SK-N-SH treated with all-trans-retinoic acid at 6 μM for 48 hours (cell line): Measurements from ENCODE around the gene STK11.

Experiments used
- ATAC-seq: fragments of 200-7000 bp; cut with Tn5 transposase; 3 replicates; pipeline ENCODE4 v1.9.1; 2020; ENCODE audit warnings: mild to moderate bottlenecking, moderate library complexity
- ARNTL ChIP-seq: fragments of 450-650 bp; formaldehyde crosslinking; IDR thresholded peaks from 2 replicates; pipeline ENCODE4 v1.5.0; 2020; ENCODE audit warnings: low read depth, mild to moderate bottlenecking, moderate library complexity, borderline replicate concordance
- BACH2 ChIP-seq: fragments of 250-450 bp; sonication (Bioruptor Pico); IDR thresholded peaks from 2 replicates; pipeline ENCODE4 v1.9.0; 2021; ENCODE audit warnings: mild to moderate bottlenecking, borderline replicate concordance
- CSDC2 ChIP-seq: fragments of 250-450 bp; sonication (Bioruptor Pico); IDR thresholded peaks from 2 replicates; pipeline ENCODE4 v1.5.0; 2020; ENCODE audit warnings: mild to moderate bottlenecking, moderate library complexity
- ESRRG ChIP-seq: fragments of 250-450 bp; sonication (Bioruptor Pico); IDR thresholded peaks from 2 replicates; pipeline ENCODE4 v1.6.1; 2021; ENCODE audit warnings: mild to moderate bottlenecking
- GLIS3 ChIP-seq: fragments of 250-450 bp; sonication (Bioruptor Pico); IDR thresholded peaks from 2 replicates; pipeline ENCODE4 v1.5.0; 2020; ENCODE audit warnings: mild to moderate bottlenecking, moderate library complexity
- ISL1 ChIP-seq: fragments of 250-450 bp; sonication (Bioruptor Pico); IDR thresholded peaks from 2 replicates; pipeline ENCODE4 v2.1.2; 2022; ENCODE audit warnings: mild to moderate bottlenecking, moderate library complexity
- OSR1 ChIP-seq: fragments of 250-450 bp; sonication (Bioruptor Pico); IDR thresholded peaks from 2 replicates; pipeline ENCODE4 v1.8.0; 2022; ENCODE audit warnings: moderate library complexity, mild to moderate bottlenecking, inconsistent platforms
- PPARA ChIP-seq: fragments of 250-450 bp; sonication (Bioruptor Pico); IDR thresholded peaks from 2 replicates; pipeline ENCODE4 v1.5.0; 2020; ENCODE audit warnings: mild to moderate bottlenecking, borderline replicate concordance
- RARB ChIP-seq: fragments of 250-450 bp; sonication (Bioruptor Pico); IDR thresholded peaks from 2 replicates; pipeline ENCODE4 v1.8.0; 2021; ENCODE audit warnings: mild to moderate bottlenecking, moderate library complexity
- SNAI2 ChIP-seq: fragments of 250-450 bp; sonication (Bioruptor Pico); IDR thresholded peaks from 2 replicates; pipeline ENCODE4 v1.5.0; 2020; ENCODE audit warnings: mild to moderate bottlenecking, moderate library complexity
- TCF4 ChIP-seq: fragments of 250-450 bp; sonication (Bioruptor Pico); IDR thresholded peaks from 2 replicates; pipeline ENCODE4 v1.8.0; 2021; ENCODE audit warnings: mild to moderate bottlenecking, moderate library complexity, borderline replicate concordance
- TOX ChIP-seq: fragments of 250-450 bp; sonication (Bioruptor Pico); IDR thresholded peaks from 2 replicates; pipeline ENCODE4 v1.8.0; 2021; ENCODE audit warnings: mild to moderate bottlenecking, moderate library complexity, borderline replicate concordance
- ZC3H10 ChIP-seq: fragments of 250-450 bp; sonication (Bioruptor Pico); IDR thresholded peaks from 2 replicates; pipeline ENCODE4 v1.5.1; 2021; ENCODE audit warnings: mild to moderate bottlenecking, moderate library complexity
- ZFP3 ChIP-seq: fragments of 250-450 bp; sonication (Bioruptor Pico); IDR thresholded peaks from 2 replicates; pipeline ENCODE4 v1.5.0; 2020; ENCODE audit warnings: mild to moderate bottlenecking, moderate library complexity
- ZFP30 ChIP-seq: fragments of 450-650 bp; formaldehyde crosslinking; IDR thresholded peaks from 2 replicates; pipeline ENCODE4 v1.5.0; 2022; ENCODE audit warnings: mild to moderate bottlenecking, moderate library complexity
- ZNF565 ChIP-seq: fragments of 450-650 bp; formaldehyde crosslinking; conservative IDR thresholded peaks from 2 replicates; pipeline ENCODE4 v1.5.0; 2020; ENCODE audit warnings: low read depth, mild to moderate bottlenecking, moderate library complexity
- ZNF70 ChIP-seq: fragments of 450-650 bp; formaldehyde crosslinking; IDR thresholded peaks from 2 replicates; pipeline ENCODE4 v1.5.0; 2020; ENCODE audit warnings: mild to moderate bottlenecking, moderate library complexity
- ZNF8 ChIP-seq: fragments of 450-650 bp; formaldehyde crosslinking; IDR thresholded peaks from 2 replicates; pipeline ENCODE4 v1.5.0; 2020; ENCODE audit warnings: mild to moderate bottlenecking, moderate library complexity
- TF ChIP-seq, protein P1 (sequence below): fragments of 250-450 bp; sonication (Bioruptor Pico); IDR thresholded peaks from 2 replicates; pipeline ENCODE4 v1.8.0; 2021; ENCODE audit warnings: low read depth, mild to moderate bottlenecking, moderate library complexity, borderline replicate concordance
- TF ChIP-seq, protein P2 (sequence below): fragments of 250-450 bp; sonication (Bioruptor Pico); IDR thresholded peaks from 2 replicates; pipeline ENCODE4 v1.5.1; 2021; ENCODE audit warnings: mild to moderate bottlenecking, moderate library complexity
- TF ChIP-seq, protein P3 (sequence below): fragments of 250-450 bp; sonication (Bioruptor Pico); IDR thresholded peaks from 2 replicates; pipeline ENCODE4 v1.5.1; 2020; ENCODE audit warnings: low read depth, mild to moderate bottlenecking, moderate library complexity
- TF ChIP-seq, protein P4 (sequence below): fragments of 250-450 bp; sonication (Bioruptor Pico); IDR thresholded peaks from 2 replicates; pipeline ENCODE4 v1.8.0; 2020; ENCODE audit warnings: mild to moderate bottlenecking, moderate library complexity, borderline replicate concordance
- TF ChIP-seq, protein P5 (sequence below): fragments of 250-450 bp; sonication (Bioruptor Pico); IDR thresholded peaks from 2 replicates; pipeline ENCODE4 v1.5.0; 2020; ENCODE audit warnings: mild to moderate bottlenecking, moderate library complexity

Gene STK11

DNA sequence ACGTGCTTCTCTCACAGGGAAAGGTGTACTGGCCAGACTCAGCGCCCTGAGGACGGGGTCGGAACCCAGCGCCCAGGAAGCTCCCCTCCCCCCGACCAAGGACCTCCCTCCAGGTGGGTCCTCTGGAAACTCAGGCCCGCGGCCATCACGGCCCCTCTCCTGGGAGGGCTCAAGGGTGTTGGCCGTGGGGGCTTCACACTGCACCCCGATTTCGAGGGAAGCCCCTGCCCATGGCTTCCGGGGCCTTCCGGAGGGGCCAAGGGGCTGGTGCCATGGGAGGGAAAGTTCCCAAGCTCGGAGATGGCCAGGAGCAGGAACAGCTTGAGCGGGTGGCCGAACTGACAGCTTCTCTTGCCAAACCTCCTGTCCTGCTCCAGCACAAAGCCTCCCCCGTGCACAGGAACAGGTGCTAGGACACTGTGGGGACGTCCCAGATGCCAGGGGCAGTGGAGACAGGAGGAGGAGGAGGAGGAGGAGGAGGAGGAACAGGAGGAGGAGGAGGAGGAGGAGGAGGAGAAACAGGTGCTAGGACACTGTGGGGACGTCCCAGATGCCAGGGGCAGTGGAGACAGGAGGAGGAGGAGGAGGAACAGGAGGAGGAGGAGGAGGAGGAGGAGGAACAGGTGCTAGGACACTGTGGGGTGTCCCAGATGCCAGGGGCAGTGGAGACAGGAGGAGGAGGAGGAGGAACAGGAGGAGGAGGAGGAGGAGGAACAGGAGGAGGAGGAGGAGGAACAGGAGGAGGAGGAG lies 41.5 kb upstream of the STK11 start:
- no peak for TF ChIP-seq ESRRG (CRISPR knock-in tag)
- TF ChIP-seq ARNTL (CRISPR knock-in tag): no peak
- TF ChIP-seq, protein P1, sequence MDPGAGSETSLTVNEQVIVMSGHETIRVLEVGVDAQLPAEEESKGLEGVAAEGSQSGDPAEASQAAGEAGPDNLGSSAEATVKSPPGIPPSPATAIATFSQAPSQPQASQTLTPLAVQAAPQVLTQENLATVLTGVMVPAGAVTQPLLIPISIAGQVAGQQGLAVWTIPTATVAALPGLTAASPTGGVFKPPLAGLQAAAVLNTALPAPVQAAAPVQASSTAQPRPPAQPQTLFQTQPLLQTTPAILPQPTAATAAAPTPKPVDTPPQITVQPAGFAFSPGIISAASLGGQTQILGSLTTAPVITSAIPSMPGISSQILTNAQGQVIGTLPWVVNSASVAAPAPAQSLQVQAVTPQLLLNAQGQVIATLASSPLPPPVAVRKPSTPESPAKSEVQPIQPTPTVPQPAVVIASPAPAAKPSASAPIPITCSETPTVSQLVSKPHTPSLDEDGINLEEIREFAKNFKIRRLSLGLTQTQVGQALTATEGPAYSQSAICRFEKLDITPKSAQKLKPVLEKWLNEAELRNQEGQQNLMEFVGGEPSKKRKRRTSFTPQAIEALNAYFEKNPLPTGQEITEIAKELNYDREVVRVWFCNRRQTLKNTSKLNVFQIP (CRISPR knock-in tag): no peak
- TF ChIP-seq OSR1 (CRISPR knock-in tag): no peak
- TF ChIP-seq RARB (CRISPR knock-in tag): no peak
- no peak for TF ChIP-seq ZFP3
- TF ChIP-seq BACH2 (CRISPR knock-in tag): no peak
- TF ChIP-seq ZFP30 (CRISPR knock-in tag): no peak
- TF ChIP-seq TCF4: no peak
- TF ChIP-seq GLIS3 (CRISPR knock-in tag): no peak
- no peak for TF ChIP-seq PPARA (CRISPR knock-in tag)
- no peak for TF ChIP-seq TOX (CRISPR knock-in tag)
- TF ChIP-seq, all 23 proteins: peak for 0
- ATAC-seq: no peak

DNA sequence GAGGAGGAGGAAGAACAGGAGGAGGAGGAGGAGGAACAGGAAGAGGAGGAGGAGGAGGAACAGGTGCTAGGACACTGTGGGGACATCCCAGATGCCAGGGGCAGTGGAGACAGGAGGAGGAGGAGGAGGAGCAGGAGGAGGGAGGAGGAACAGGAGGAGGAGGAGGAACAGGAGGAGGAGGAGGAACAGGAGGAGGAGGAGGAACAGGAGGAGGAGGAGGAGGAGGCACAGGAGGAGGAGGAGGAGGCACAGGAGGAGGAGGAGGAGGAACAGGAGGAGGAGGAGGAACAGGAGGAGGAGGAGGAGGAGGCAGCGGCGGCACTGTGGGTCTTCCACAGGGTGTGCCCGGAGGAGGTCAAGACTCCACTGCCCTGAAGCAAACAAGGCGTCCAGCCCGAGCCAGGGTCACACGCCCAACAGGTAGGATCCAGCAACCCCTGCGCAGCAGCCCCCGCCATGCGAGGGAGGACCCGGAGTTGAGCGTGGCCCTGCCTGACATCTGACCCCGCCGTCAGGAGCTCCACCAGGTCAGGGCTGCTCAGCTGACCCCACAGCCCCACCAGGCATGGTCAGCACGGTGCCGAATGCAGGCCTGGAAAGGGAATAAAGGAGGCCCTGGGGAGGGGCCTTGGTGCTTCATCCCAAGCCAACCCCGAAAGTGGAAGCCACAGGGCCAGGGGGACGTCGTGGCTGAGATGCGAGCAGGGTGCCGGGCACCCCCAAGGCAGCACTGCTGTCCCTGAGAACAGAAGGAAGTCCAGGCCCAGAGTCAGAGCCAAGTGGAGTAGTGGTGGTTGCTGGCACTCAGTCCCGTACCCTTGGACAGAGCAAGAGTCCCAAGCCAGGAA lies 40.7 kb upstream of the STK11 start:
- TF ChIP-seq SNAI2 (CRISPR knock-in tag): no peak
- TF ChIP-seq, protein P2, sequence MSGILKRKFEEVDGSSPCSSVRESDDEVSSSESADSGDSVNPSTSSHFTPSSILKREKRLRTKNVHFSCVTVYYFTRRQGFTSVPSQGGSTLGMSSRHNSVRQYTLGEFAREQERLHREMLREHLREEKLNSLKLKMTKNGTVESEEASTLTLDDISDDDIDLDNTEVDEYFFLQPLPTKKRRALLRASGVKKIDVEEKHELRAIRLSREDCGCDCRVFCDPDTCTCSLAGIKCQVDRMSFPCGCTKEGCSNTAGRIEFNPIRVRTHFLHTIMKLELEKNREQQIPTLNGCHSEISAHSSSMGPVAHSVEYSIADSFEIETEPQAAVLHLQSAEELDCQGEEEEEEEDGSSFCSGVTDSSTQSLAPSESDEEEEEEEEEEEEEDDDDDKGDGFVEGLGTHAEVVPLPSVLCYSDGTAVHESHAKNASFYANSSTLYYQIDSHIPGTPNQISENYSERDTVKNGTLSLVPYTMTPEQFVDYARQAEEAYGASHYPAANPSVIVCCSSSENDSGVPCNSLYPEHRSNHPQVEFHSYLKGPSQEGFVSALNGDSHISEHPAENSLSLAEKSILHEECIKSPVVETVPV (CRISPR knock-in tag): no peak
- TF ChIP-seq, protein P3, sequence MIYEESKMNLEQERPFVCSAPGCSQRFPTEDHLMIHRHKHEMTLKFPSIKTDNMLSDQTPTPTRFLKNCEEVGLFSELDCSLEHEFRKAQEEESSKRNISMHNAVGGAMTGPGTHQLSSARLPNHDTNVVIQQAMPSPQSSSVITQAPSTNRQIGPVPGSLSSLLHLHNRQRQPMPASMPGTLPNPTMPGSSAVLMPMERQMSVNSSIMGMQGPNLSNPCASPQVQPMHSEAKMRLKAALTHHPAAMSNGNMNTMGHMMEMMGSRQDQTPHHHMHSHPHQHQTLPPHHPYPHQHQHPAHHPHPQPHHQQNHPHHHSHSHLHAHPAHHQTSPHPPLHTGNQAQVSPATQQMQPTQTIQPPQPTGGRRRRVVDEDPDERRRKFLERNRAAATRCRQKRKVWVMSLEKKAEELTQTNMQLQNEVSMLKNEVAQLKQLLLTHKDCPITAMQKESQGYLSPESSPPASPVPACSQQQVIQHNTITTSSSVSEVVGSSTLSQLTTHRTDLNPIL (CRISPR knock-in tag): no peak
- no peak for TF ChIP-seq ZFP3
- TF ChIP-seq ZNF565 (CRISPR knock-in tag): no peak
- TF ChIP-seq ZNF8 (CRISPR knock-in tag): no peak
- no peak for TF ChIP-seq ARNTL (CRISPR knock-in tag)
- no peak for TF ChIP-seq ZFP30 (CRISPR knock-in tag)
- no peak for TF ChIP-seq ZNF70 (CRISPR knock-in tag)
- TF ChIP-seq ISL1 (CRISPR knock-in tag): no peak
- TF ChIP-seq OSR1 (CRISPR knock-in tag): no peak
- no peak for TF ChIP-seq CSDC2 (CRISPR knock-in tag)
- TF ChIP-seq GLIS3 (CRISPR knock-in tag): no peak
- TF ChIP-seq TOX (CRISPR knock-in tag): no peak
- TF ChIP-seq, protein P4, sequence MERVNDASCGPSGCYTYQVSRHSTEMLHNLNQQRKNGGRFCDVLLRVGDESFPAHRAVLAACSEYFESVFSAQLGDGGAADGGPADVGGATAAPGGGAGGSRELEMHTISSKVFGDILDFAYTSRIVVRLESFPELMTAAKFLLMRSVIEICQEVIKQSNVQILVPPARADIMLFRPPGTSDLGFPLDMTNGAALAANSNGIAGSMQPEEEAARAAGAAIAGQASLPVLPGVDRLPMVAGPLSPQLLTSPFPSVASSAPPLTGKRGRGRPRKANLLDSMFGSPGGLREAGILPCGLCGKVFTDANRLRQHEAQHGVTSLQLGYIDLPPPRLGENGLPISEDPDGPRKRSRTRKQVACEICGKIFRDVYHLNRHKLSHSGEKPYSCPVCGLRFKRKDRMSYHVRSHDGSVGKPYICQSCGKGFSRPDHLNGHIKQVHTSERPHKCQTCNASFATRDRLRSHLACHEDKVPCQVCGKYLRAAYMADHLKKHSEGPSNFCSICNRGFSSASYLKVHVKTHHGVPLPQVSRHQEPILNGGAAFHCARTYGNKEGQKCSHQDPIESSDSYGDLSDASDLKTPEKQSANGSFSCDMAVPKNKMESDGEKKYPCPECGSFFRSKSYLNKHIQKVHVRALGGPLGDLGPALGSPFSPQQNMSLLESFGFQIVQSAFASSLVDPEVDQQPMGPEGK (CRISPR knock-in tag): no peak
- TF ChIP-seq, protein P5, sequence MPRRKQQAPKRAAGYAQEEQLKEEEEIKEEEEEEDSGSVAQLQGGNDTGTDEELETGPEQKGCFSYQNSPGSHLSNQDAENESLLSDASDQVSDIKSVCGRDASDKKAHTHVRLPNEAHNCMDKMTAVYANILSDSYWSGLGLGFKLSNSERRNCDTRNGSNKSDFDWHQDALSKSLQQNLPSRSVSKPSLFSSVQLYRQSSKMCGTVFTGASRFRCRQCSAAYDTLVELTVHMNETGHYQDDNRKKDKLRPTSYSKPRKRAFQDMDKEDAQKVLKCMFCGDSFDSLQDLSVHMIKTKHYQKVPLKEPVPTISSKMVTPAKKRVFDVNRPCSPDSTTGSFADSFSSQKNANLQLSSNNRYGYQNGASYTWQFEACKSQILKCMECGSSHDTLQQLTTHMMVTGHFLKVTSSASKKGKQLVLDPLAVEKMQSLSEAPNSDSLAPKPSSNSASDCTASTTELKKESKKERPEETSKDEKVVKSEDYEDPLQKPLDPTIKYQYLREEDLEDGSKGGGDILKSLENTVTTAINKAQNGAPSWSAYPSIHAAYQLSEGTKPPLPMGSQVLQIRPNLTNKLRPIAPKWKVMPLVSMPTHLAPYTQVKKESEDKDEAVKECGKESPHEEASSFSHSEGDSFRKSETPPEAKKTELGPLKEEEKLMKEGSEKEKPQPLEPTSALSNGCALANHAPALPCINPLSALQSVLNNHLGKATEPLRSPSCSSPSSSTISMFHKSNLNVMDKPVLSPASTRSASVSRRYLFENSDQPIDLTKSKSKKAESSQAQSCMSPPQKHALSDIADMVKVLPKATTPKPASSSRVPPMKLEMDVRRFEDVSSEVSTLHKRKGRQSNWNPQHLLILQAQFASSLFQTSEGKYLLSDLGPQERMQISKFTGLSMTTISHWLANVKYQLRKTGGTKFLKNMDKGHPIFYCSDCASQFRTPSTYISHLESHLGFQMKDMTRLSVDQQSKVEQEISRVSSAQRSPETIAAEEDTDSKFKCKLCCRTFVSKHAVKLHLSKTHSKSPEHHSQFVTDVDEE (CRISPR knock-in tag): no peak
- TF ChIP-seq BACH2 (CRISPR knock-in tag): no peak
- TF ChIP-seq PPARA (CRISPR knock-in tag): no peak
- no peak for TF ChIP-seq ZC3H10 (CRISPR knock-in tag)
- ATAC-seq: no peak
